HEK293 (cell line): ENCODE measurements around the gene CCNI2.

Experiments used
- CTCF ChIA-PET: fragments of 350-600 bp; formaldehyde crosslinking; extraction: SDS; loops from one replicate; lab custom pipeline; 2021; ENCODE audit warnings: antibody characterized with exemption; lab: Yijun Ruan, JAX
- POLR2A ChIA-PET: fragments of 300-600 bp; formaldehyde crosslinking; extraction: SDS; loops from one replicate; lab custom pipeline; 2020; ENCODE audit warnings: antibody characterized with exemption, inconsistent platforms; lab: Yijun Ruan, JAX
- H3K27ac ChIP-seq: fragments of 200-500 bp; sonication (Bioruptor generic); 2 replicates; pipeline ENCODE4 v1.5.1; 2014; ENCODE audit warnings: low read depth, low read length, control low read depth, inconsistent platforms; ENCODE audit errors: extremely low read depth
- H3K36me3 ChIP-seq, 2 experiments: fragments of 200-500 bp in 1 of 2; sonication (Bioruptor generic) in 1 of 2; 1 replicate in 1 of 2; 2 replicates in 1 of 2; pipeline ENCODE4 v1.5.1; 2014 to 2017; ENCODE audit warnings: inconsistent platforms in 2 of 2, low read length in 2 of 2; ENCODE audit not compliant: control insufficient read depth in 2 of 2, insufficient read depth in 1 of 2
- H3K4me1 ChIP-seq: fragments of 200-500 bp; sonication (Bioruptor generic); 2 replicates; pipeline ENCODE4 v1.5.1; 2014; ENCODE audit warnings: mild to moderate bottlenecking, low read length, inconsistent platforms; ENCODE audit not compliant: control insufficient read depth, insufficient read depth
- H3K4me3 ChIP-seq: 2 replicates; pipeline ENCODE4 v1.5.1; 2011; ENCODE audit warnings: low read depth, mild to moderate bottlenecking, control low read depth, low read length, moderate library complexity
- H3K9me3 ChIP-seq: fragments of 200-500 bp; sonication (Bioruptor generic); 2 replicates; pipeline ENCODE4 v1.5.1; 2014; ENCODE audit warnings: low read depth, low read length, inconsistent platforms; ENCODE audit not compliant: control insufficient read depth, insufficient read depth
- ATF2 ChIP-seq: fragments of 450-650 bp; formaldehyde crosslinking; IDR thresholded peaks from 2 replicates; pipeline ENCODE4 v1.5.1; 2016; ENCODE audit warnings: missing biosample characterization, missing genetic modification characterization, low read depth
- KLF16 ChIP-seq: fragments of 450-650 bp; formaldehyde crosslinking; IDR thresholded peaks from 2 replicates; pipeline ENCODE4 v1.5.1; 2017; ENCODE audit warnings: missing biosample characterization, missing genetic modification characterization
- SCRT2 ChIP-seq: fragments of 450-650 bp; formaldehyde crosslinking; IDR thresholded peaks from 2 replicates; pipeline ENCODE4 v1.5.1; 2016; ENCODE audit warnings: missing biosample characterization, missing genetic modification characterization
- ZBTB20 ChIP-seq: fragments of 450-650 bp; formaldehyde crosslinking; IDR thresholded peaks from 2 replicates; pipeline ENCODE4 v1.5.1; 2016; ENCODE audit warnings: missing biosample characterization, missing genetic modification characterization
- ZBTB48 ChIP-seq: fragments of 450-650 bp; formaldehyde crosslinking; IDR thresholded peaks from 2 replicates; pipeline ENCODE4 v1.5.1; 2016; ENCODE audit warnings: missing biosample characterization, missing genetic modification characterization
- ZFP69B ChIP-seq: fragments of 450-650 bp; formaldehyde crosslinking; IDR thresholded peaks from 2 replicates; pipeline ENCODE4 v1.5.1; 2016; ENCODE audit warnings: missing biosample characterization, missing genetic modification characterization
- ZNF114 ChIP-seq: fragments of 450-650 bp; formaldehyde crosslinking; IDR thresholded peaks from 2 replicates; pipeline ENCODE4 v1.5.0; 2017; ENCODE audit warnings: missing biosample characterization, missing genetic modification characterization
- ZNF140 ChIP-seq: fragments of 450-650 bp; formaldehyde crosslinking; IDR thresholded peaks from 2 replicates; pipeline ENCODE4 v1.5.1; 2016; ENCODE audit warnings: missing biosample characterization, missing genetic modification characterization
- ZNF146 ChIP-seq: fragments of 450-650 bp; formaldehyde crosslinking; IDR thresholded peaks from 2 replicates; pipeline ENCODE4 v1.5.1; 2016; ENCODE audit warnings: missing biosample characterization, missing genetic modification characterization
- ZNF19 ChIP-seq: fragments of 450-650 bp; formaldehyde crosslinking; IDR thresholded peaks from 2 replicates; pipeline ENCODE4; 2016; ENCODE audit warnings: missing biosample characterization, missing genetic modification characterization, low read depth
- ZNF211 ChIP-seq: fragments of 450-650 bp; formaldehyde crosslinking; IDR thresholded peaks from 2 replicates; pipeline ENCODE4 v1.5.1; 2016; ENCODE audit warnings: low read depth, missing biosample characterization, missing genetic modification characterization
- ZNF266 ChIP-seq: fragments of 450-650 bp; formaldehyde crosslinking; IDR thresholded peaks from 2 replicates; pipeline ENCODE4 v1.5.1; 2016; ENCODE audit warnings: missing biosample characterization, missing genetic modification characterization, low read depth
- ZNF394 ChIP-seq: fragments of 450-650 bp; formaldehyde crosslinking; IDR thresholded peaks from 2 replicates; pipeline ENCODE4 v1.5.1; 2016; ENCODE audit warnings: missing biosample characterization, missing genetic modification characterization, mild to moderate bottlenecking, moderate library complexity, borderline replicate concordance
- ZNF513 ChIP-seq: fragments of 450-650 bp; IDR thresholded peaks from 2 replicates; pipeline ENCODE4 v1.5.1; 2018; ENCODE audit warnings: missing biosample characterization, missing genetic modification characterization
- ZNF596 ChIP-seq: fragments of 450-650 bp; IDR thresholded peaks from 2 replicates; pipeline ENCODE4 v1.5.0; 2018; ENCODE audit warnings: missing biosample characterization, mild to moderate bottlenecking, missing genetic modification characterization, moderate library complexity
- ZSCAN16 ChIP-seq: fragments of 450-650 bp; formaldehyde crosslinking; IDR thresholded peaks from 2 replicates; pipeline ENCODE4 v1.5.1; 2016; ENCODE audit warnings: missing biosample characterization, missing genetic modification characterization
- TF ChIP-seq, protein P1 (sequence below): fragments of 450-650 bp; formaldehyde crosslinking; IDR thresholded peaks from 2 replicates; pipeline ENCODE4 v1.5.1; 2016; ENCODE audit warnings: missing biosample characterization, missing genetic modification characterization
- TF ChIP-seq, protein P2 (sequence below): fragments of 450-650 bp; formaldehyde crosslinking; optimal IDR thresholded peaks from 2 replicates; pipeline ENCODE3; 2016; ENCODE audit warnings: missing biosample characterization, mild to moderate bottlenecking, missing genetic modification characterization

The CCNI2 gene

DNA sequence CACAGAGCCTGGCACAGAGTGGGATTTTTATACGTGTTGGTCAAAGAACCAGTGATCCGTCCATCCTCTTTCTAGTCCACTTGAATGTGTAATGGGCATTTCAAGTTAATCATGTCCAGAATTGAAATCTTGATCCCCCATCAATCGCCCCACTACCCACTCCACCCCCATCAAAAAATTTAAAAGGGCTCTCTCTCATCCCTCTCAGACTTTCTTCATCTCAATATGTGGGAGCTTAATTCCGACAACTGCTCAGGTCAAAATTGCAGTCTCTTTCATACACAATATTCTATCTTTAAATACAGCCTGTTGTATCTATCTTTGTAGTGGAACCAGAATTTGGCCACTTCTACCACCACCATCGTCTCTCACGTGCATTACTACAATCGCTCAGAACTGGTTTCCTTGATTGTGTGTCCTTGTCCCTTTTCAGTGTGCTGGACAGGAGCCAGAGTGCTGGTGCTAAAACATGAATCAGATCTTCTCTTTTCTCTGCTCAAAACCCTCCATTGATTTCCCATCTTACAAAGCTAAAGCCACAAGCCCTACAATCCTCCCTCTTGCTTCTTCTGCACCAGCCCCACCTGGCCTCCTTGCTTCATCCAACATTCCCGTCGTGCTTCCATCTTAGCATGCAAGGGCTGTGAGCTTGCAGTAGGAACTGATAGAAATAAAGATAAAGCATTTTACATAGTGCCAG, 9.1 kb upstream of the CCNI2 start:
- no peaks in the 10 kb centered on the region; the same call in 1 of the 2 replicates for H3K4me1 ChIP-seq
- ChIA-PET CTCF (interaction anchor here (0.6 to 1.4 kb wide), 6 partner anchors 8 to 280 kb away, joined by 3 to 4 read pairs (median 3); no protein-coding TSS in a partner anchor), POLR2A (interaction anchor here (0.6 to 2.0 kb wide), 26 partner anchors 9 to 444 kb away, joined by 3 to 12 read pairs (median 4); partner anchors contain the start of genes CCNI2, GDF9, SLC22A4 and UQCRQ)
- H3K9me3 ChIP-seq = no peaks in the 10 kb centered on the region
- TF ChIP-seq, protein P1, sequence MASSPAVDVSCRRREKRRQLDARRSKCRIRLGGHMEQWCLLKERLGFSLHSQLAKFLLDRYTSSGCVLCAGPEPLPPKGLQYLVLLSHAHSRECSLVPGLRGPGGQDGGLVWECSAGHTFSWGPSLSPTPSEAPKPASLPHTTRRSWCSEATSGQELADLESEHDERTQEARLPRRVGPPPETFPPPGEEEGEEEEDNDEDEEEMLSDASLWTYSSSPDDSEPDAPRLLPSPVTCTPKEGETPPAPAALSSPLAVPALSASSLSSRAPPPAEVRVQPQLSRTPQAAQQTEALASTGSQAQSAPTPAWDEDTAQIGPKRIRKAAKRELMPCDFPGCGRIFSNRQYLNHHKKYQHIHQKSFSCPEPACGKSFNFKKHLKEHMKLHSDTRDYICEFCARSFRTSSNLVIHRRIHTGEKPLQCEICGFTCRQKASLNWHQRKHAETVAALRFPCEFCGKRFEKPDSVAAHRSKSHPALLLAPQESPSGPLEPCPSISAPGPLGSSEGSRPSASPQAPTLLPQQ = peak; percentile 52; the same call in 1 of the 2 replicates
- no peak for TF ChIP-seq ZNF513 (tag by site-specific recombination)
- no peak for TF ChIP-seq ZNF19 (tag by site-specific recombination)
- TF ChIP-seq KLF16 (tag by site-specific recombination) = no peak
- TF ChIP-seq ZBTB20 (tag by site-specific recombination) = 0 out of 2 replicates have a peak, but pooled peaks have one; percentile 13
- TF ChIP-seq ZFP69B (tag by site-specific recombination) = peak; percentile 71; the same call in 1 of the 2 replicates
- TF ChIP-seq ZNF394 (tag by site-specific recombination) = no peak
- TF ChIP-seq ATF2 (tag by site-specific recombination) = no peak
- no peak overlapping the region for H3K27ac ChIP-seq
- peak overlapping the region; percentile 4; the same call in 1 of the 2 replicates for H3K4me3 ChIP-seq
- H3K36me3 ChIP-seq = peaks cover 9 to 11% of the 10 kb centered on the region in 2 experiments

DNA sequence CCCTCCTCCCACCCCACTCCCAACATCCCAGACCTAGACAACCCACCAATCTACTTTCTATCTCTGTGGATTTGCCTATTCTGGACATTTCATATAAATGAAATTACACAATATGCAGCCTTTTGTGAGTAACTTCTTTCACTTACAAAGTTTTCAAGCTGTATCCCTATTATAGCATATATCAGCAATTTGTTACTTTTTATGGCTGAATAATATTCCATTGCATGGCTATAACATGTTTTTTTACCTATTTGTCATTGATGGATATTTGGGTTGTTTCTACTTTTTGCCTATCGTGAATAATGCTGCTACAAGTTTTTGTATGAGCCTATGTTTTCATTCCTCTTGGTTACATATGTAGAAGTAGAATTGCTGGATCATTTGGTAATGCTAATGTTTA, 8.0 kb upstream of the CCNI2 start:
- no peak overlapping the region for H3K4me3 ChIP-seq
- no peaks in the 10 kb centered on the region; the same call in 1 of the 2 replicates for H3K4me1 ChIP-seq
- no peak overlapping the region for H3K27ac ChIP-seq
- H3K36me3 ChIP-seq = no peaks in the 10 kb centered on the region
- ChIA-PET POLR2A (no interaction called here), CTCF (no interaction called here)
- H3K9me3 ChIP-seq = no peaks in the 10 kb centered on the region
- TF ChIP-seq ZSCAN16 = no peak
- TF ChIP-seq ZNF146 = peak; percentile 97

- no peaks in the 10 kb centered on the region for H3K36me3 ChIP-seq
- CTCF ChIA-PET = interaction anchor here (1.1 kb wide), 1 partner anchor 87 kb away, joined by 3 read pairs; no protein-coding TSS in a partner anchor
- H3K27ac ChIP-seq = no peak overlapping the region
- H3K4me3 ChIP-seq = no peak overlapping the region
- TF ChIP-seq ZNF596 = peak; percentile 49; the same call in 1 of the 2 replicates
- TF ChIP-seq, protein P2, sequence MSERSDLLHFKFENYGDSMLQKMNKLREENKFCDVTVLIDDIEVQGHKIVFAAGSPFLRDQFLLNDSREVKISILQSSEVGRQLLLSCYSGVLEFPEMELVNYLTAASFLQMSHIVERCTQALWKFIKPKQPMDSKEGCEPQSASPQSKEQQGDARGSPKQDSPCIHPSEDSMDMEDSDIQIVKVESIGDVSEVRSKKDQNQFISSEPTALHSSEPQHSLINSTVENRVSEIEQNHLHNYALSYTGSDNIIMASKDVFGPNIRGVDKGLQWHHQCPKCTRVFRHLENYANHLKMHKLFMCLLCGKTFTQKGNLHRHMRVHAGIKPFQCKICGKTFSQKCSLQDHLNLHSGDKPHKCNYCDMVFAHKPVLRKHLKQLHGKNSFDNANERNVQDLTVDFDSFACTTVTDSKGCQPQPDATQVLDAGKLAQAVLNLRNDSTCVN (tag by site-specific recombination) = no peak
- TF ChIP-seq ZNF211 (tag by site-specific recombination) = no peak
- no peak for TF ChIP-seq ZNF140 (tag by site-specific recombination)
- no peak for TF ChIP-seq ZNF114 (tag by site-specific recombination)
- no peak for TF ChIP-seq ZNF266 (tag by site-specific recombination)
- TF ChIP-seq ZSCAN16 = no peak
- no peak for TF ChIP-seq ZBTB48 (tag by site-specific recombination)
- no peak for TF ChIP-seq SCRT2 (tag by site-specific recombination)
- no peaks in the 10 kb centered on the region for H3K9me3 ChIP-seq
- POLR2A ChIA-PET = no interaction called here
- H3K4me1 ChIP-seq = no peaks in the 10 kb centered on the region
These were observed 5.1 kb upstream of the CCNI2 start for GRCh38 chr5:132742158-132742557.
